Measurements from ENCODE around the gene YIPF4.
"Not testable (repeated sequence)": the region's sequence is repeated elsewhere in the genome, so short reads cannot be mapped to it uniquely, and the experiment has no call there.

YIPF4 gene

DNA sequence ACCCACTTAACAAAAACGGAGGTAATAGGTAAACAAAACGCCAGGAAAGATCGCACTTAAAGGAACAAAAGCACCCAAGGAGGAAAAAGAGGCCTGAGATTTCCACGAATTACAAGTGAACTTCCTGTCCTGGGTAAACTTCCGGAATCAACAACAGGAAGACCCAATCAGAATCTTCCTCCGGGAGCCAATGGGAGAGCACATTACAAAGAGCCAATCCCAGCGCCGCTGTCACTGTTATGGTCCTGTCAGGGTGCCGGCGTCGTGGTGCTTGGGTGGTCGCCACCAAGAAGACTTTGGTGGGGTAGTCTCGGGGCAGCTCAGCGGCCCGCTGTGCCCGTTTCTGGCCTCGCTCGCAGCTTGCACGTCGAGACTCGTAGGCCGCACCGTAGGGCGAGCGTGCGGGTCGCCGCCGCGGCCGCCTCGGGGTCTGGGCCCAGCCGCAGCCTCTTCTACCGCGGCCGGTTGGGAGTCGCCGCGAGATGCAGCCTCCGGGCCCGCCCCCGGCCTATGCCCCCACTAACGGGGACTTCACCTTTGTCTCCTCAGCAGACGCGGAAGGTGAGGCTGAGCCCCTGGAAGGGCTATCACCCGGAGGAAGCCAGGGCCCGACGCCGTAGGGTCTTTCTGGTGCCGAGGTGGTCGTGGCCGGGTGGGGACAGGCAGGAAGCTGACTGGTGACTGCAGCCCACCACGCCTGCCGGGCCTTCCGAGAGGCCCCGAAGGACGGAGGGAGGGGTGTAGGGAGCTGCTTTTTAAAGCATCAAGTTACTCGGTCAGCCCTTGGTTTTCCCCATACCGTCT, at the start of gene YIPF4:
Gene YIPF4 (plus strand): TSS at position 231 of the 804 bp plus-strand sequence. CDS start 252 bp downstream, at position 483.
- DNase-seq, result peak; percentile 79

DNA sequence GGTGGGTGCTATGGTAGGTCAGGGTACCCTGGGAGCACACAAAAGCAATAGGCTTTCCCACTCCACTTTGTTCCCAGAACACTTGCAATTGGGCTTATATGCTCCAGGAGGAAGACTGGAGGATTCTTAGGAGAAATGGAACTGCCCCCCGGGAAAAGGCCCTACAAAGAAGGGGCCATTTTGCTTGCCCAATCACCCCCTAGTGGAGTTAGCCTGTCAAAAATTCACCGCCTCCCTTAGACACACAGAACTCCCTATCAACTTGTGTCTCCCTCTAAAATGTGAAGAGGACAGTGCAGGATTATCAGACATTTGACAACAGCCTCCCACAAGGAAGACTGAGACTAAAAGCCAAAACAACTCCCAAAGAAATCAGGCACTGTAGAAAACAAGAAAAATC, 49.5 kb upstream of the YIPF4 start:
- no peak for DNase-seq

DNA sequence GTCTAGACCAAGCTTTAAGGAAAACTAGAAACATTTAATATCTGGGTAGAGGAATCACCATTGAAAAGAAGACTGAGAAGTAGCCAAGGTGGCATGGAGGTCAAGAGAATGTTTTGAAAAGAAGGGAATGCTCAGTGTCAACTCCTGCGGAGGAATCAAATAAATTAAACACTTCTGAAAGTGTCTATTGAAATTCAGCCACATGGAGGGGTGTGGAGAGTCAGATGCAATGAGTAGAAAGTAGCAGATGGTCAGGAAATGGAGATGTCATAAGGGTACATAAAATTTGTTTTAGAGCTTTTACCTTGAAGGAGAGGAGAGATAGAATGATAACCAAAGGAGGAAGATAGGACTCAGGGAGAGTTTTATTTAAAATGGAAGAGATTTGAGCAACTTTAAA, 48.1 kb upstream of the YIPF4 start:
- DNase-seq, result no peak

DNA sequence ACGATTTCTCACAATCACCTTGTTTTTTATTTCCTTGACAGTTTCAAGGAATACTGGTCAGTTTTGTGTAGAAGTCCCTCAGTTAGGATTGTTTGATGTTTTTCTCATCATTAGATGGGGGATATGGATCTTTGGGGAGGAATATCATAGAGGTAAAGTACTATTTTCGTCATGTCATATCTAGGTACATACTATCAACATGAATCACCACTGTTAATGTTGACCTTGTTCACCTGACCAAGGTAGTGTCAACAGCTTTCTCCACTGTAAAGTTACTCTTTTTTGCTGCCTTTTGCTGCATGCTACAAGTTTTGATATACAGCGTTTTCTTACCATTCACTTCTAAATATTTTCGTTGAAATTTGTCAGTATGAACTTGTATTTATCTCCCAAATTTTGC, 45.7 kb upstream of the YIPF4 start:
- DNase-seq, result no peak

DNA sequence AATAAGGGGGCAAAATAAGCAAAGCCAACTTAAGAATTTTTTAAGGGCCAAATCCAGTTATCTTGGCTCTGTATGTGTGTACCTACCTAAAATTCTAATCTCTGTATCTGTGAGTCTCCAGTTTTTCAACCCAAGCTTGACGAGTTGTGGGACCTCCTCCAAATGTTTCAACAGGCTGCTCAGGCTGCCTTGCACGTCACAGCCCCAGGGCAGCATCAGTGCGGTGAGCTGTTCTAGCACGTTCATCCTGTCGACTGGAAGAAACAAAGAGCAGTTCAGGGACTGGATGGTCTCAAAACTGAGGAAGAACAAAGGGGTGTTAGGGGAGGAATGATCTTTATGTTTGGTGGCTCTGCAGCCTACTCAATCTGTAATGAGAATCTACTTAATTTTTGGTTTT, 42.4 kb upstream of the YIPF4 start:
- no peak for DNase-seq

DNA sequence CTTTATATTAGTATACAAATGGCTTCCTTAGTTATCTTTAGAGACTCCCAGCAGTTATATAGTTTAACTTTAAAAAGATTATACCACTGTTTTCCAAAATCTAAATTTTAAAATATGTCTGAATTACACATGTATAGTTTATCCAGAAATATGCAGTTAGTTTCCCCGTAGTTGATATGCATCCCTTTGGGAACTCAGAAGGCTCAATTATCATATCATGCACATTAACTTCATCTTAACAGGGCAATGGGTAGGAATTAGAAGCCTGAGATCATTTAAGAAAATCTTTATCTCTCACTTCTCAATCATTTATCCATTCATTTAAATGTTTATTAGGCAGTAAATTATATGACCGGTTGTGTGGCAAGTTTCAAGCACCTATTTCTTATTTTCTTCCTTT, 40.2 kb upstream of the YIPF4 start:
- no peak for DNase-seq

DNA sequence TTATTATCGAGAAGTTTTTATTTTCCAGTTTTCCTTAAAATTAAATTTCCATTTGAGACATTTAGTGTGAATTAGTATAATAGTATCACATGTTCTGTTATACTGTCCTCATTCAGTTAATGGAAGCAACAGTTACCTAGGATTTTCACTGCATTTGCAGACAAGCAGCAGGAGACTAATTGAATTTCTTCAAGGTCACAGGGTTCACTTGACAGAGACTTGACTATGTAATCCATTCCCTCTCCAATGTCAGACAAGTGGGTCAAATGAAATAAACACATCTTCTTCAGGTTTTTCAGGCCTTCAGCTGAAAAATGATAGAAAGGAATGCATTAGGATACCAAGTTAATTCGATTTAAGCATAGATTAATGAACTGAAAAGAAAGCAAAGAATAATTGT, 39.7 kb upstream of the YIPF4 start:
- no peak for DNase-seq

DNA sequence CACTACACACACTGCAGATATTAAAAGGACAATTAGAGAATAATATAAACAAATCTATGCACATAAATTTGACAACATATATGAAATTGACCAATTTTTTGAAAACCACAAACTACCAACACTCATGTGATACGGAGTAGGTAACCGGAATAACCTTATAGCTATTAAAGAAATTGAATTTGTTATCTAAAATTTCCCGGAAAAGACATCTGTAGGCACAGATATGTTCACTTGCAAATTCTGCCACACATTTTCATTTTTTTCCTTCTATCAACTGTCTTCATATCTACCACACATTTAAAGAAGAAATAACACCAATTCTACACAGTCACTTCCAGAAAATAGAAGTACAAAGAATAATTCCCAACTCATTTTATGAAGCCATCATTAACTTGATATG, 35.4 kb upstream of the YIPF4 start:
- no peak for DNase-seq

DNA sequence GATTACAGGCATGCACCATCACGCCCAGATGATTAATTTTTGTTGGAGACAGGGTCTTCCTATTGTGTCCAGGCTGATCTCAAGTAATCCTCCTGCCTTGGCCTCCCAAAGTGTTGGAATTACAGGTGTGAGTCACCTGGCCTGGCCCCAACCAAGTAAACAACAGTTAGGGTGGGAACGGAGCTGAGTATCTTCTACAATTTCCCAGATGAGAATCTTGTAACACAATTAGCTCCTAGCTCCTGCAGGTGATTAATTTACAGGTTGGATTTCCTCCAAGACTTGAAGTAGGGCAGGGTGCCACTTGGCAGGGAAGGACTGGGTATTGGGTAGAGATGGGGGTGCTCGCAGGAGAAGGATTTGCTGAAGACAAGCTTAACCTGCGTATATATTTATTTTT, 30.8 kb upstream of the YIPF4 start:
- DNase-seq, result no peak

DNA sequence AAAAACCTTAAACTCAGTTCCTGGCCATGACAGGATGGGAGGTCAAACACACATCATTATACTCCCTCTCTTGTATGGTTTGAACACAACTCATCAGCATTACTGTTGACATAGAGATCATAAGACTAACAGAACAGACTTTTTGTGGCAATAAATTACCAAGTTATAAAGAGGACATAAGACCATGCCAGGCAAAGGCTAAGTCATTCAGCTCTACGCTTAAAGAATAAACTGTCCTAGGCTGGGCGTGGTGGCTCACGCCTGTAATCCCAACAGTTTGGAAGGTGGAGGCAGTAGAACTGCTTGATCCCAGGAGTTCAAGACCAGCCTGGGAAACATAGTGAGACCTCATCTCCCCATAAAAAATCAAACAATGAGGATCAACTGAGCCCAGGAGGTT, 29.4 kb upstream of the YIPF4 start:
- no peak for DNase-seq

DNA sequence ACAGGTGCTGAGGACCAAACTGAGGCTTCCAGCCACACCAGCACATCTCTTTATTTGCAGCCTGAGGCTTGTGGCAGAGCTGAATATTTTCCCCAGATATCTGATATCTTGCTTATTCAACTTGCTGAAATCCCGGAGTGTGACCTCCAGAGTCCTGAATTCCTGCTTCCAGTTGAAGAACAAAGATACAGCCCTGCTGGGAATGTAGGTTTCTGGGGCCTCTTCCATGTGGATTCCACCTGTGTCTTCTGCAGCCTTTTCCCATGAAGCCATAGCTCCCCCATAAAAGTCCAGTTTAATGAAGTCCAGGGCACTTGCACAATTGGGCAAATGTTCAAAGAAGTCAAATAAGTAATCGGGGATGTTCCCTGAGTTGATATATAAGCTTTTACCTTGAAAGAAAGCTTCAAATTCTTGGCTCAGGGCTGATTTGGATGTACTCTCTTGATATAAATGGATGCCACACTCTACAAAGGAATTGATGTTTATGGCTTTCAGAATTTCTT, 27.9 kb upstream of the YIPF4 start:
- no peak for DNase-seq

DNA sequence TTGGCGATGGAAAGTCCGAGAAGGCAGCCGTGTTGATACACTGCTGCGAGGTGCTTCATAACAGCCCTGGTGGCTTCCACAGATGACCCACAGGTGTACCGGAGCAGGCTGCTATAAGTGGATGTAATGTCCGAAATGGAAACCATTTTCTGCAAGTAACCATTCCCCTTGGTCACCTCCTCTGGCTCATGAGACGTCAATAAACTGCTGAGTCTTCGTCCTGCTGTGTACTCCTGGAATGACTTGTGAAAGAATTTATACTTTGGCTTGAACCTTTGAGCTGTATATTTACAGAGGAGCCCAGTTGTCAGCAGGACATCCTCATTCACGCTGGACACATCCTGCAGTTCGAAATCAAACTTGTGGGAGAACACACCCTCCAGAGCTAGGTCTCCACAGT, 27.4 kb upstream of the YIPF4 start:
- DNase-seq, result no peak

DNA sequence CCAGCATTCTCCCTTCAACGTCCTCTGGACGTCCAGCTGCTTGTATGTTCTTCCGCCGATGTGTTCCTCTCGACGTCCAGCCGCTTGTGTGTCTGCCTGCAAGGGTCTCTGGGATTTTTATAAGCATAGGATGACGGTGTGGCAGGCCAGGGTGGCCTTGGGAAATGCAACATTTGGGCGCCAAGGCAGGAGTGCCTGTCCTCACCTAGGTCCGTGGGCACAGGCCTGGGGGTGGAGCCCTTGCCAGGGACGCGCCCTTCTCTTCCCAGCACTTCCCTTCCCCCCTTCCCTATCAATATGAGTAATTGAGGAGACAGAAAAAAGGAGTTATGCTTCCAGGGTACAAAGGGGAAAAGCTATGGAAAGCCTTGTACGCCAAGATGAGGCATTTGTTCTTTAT, 19.5 kb upstream of the YIPF4 start:
- DNase-seq, result no peak

DNA sequence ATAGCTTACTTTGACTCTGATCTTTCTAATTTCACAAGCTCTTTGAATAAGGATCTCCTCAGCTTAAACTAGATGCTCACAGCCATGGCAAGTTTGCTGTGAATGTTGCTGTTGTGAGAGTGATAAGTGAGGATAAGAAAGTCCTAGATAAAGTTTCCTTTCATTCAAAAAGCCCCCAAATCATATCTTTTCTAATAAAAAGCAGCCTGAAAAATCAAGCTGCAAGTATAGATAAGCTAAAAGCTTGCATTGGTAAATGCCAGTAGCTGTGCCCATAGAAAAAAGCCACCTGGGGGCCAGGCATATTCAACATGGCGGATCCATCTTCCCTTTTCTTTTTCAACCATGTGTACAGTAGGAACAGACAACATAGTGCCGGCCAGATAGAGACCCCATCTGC, 17.3 kb upstream of the YIPF4 start:
- no peak for DNase-seq

DNA sequence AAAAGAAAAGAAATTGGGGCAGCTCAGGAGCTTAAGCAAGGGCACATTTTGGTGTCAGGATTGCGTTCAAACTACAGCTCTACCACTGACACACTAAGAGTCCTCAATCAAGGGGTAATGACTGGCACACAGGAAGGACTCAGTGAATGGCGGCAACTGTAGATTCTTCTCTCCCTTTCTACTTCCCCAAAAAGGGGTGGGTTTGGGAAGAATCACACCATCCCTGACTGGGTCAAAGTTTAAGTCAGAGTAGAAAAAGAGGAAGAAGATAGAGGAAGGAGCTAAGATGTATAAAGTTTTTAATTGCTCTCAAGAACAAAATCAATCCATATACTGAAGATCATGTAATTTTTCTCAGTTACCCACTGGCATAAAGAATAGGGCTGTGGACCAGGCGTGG, 15.6 kb upstream of the YIPF4 start:
- no peak for DNase-seq

DNA sequence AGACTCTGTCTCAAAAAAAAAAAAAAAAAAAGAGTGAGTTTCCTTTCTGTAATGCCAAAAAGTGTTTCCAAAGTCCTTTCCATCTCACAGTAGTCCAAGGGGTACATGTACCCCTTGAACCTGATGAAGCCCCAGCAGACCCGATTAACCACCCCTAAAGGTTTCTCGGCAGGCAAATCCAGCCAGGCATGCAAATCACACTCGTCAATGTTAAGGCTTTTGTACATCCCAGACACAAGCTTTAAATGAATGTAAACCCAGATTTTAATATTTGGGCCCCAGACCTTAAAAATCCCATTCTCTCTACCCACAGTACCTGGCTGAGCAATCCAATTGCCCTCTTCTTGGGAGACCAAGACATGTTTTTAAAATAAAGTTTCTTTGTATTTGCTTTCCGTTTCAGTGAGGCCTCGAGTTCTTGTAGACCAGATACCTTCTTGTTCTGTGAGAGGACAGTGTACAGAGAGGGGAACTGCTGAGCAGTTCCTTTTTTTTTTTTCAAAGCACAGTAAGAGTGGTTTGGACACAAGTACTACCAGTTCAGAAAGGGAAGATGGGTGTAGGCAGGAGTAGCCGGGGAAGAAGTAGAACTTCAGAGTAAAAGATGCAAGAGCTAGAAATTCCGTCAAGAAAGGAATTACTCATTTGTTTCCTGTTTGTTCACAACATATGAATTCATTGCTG, 13.1 kb upstream of the YIPF4 start, which contains the start of gene NLRC4:
Gene NLRC4 (minus strand): TSS at position 465 of the 684 bp plus-strand sequence. CDS start 8,111 bp downstream, outside the sequence.
- no peak for DNase-seq

DNA sequence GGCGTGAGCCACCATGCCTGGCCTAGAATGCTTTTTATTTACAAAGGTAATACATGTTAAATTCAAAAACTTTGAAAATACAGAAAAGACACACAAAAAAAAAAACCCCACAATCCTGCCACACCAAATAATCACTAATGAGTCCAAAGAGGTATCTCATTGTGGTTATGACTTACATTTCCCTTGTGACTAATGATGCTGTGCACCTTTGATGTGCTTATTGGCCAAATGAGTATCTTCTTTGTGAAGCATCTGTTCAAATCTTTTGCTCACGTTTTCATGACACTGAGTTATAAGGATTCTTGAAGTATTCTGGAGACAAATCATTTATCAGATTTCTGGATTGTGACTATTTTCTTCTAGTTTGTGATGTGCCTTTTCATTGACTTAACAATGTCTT, 6.6 kb upstream of the YIPF4 start:
- DNase-seq, result no peak

DNA sequence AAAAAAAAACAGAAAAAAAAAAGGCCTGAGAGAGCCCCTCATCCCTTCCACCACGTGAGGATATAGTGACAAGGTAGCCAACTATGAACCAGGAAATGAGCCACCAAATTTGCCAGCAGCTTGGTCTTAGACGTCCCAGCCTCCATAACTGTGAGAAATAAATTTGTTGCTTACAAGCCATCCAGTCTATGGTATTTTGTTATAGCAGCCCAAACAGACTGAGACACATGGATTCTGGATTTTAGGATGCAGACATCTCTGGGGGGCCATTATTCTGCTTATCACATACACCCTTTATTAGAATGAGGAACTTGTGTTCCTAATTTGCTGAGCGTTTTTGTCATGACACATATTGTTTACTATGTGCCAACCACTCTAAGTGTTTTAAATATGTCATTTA, 5.4 kb upstream of the YIPF4 start:
- no peak for DNase-seq

DNA sequence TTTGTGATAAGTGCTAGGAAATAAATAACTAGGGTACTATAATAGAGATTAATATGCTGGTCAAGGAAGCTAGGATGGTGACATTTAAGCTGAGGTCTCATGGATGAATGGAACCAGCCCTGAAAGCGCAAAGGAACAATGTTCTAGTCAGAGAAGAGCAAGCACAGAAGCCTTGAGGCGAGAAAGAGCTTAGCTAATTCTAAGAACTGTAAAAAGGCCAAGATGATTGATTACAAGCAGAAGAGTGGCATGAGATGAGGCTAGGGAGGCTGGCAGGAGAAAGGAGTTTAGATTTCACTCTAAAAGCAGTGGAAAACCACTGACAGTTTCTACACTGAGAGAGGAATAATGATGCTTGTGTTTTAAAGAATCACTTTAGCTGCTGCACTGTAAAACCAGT, 3.4 kb upstream of the YIPF4 start:
- no peak for DNase-seq

DNA sequence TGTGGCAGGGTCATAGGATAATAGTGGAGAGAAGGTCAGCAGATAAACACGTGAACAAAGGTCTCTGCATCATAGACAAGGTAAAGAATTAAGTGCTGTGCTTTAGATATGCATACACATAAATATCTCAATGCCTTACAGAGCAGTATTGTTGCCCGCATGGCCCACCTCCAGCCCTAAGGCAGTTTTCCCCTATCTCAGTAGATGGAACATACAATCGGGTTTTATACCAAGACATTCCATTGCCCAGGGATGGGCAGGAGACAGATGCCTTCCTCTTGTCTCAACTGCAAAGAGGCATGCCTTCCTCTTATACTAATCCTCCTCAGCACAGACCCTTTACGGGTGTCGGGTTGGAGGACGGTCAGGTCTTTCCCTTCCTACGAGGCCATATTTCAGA, 1.9 kb upstream of the YIPF4 start:
- not testable (repeated sequence) for DNase-seq

DNA sequence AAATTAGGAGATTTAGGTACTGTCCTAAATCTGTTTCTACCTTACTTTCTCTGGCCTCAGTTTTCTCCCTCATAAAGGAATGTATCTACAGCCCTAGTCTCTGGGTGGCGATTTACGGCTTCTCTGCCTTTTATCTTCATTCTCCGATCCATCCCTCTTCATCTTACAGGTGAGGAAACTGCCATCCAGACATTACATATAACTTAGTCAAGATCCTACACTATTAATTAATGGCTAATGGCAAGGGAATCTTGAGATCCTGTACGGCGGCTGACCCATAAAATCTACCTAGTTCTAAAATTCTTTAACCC, 386 bp upstream of the YIPF4 start:
- DNase-seq, result no peak

DNA sequence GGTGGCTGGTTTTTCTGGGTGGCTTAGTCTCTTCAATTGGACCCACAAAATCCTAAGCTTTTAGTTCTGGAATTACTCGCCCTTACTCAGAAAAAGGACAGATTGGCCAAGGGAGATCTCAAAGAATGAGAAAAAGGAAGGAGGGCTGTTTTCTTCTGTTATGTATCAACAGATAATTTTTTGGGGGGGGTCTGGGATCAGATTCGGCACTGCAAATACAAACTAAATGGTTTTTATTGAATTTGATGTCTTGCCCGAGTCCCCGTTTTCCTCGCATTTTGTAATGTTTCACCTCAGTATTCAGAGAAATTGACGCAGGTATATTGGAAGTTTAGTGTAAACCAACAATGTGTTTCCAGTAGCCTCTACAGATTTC, 762 bp downstream of the YIPF4 start:
- no peak for DNase-seq

DNA sequence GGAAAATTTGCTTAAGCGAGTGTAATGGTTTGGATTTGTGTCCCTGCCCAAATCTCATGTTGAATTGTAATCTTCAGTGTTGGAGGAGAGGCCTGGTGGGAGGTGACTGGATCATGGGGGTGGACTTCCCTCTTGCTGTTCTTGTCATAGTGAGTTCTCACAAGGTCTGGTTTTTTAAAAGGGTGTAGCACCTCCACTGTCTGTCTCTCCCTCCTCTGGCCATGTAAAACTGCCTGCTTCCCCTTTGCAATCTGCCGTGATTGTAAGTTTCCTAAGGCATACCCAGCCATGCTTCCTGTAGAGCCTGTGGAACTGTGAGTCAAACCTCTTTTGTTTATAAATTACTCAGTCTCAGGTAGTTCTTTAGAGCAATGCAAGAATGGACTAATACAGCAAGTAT, 6.6 kb downstream of the YIPF4 start:
- DNase-seq, result no peak

DNA sequence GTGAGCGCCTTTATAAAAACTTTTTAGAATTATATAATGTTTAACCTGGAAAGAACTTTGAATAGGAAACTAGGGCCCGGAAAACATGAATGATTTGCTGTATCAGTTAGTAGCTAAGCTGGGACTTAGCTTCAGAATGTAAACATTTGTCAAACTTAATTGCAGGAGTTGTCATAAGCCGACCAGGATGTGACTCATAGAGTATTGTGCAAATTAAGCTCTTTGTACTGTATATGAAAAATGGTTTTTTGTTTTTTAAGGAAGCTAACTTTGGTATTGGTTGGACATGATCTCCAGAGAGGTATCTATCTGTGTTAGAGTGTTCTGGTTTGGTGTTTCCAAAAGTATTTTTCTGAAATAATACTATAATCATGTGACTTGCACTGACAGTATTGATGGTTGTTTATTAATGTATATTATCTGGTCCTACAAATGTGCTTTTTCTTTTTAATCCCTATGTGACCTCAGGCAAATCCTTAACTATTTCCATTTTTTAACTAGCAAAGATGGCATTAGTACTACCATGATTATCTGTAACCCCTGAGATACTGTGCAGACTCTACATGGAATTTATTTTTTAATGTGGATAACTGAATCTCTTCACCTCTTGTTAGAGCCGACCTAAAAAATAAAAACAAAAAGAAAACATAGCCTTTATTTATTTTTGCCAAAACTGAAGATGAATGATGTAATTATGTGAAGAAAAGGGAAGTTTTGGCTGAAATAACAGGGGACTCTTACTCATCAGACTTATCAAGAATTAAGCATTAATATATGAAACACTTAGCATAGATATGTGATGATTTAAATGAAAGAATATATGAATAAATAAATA, 11.7 kb downstream of the YIPF4 start:
- no peak for DNase-seq

All from DMS153 (cell line).